K562 (cell line): ENCODE results near the gene TIAM1. TPM values are rescaled to one million over a fixed set of nuclear protein-coding genes. Genes with fewer than 3 reads are reported as not detected.

Source experiments
- ATAC-seq: fragments of 200-7000 bp; cut with Tn5 transposase; 3 replicates; pipeline ENCODE4 v1.9.1; 2020; ENCODE audit warnings: moderate library complexity
- BruUV-seq: library from RNA; stranded (reverse); fragments of 400-500 nt; replicated peaks from 2 replicates; lab custom pipeline; 2021; lab: Mats Ljungman, UMichigan
- CTCF ChIA-PET: fragments of 300-600 bp; formaldehyde crosslinking; extraction: SDS; loops from one replicate; lab custom pipeline; 2021; ENCODE audit warnings: low intra/inter-chr PET ratio; lab: Yijun Ruan, JAX
- POLR2A ChIA-PET: fragments of 300-600, 350-650 bp; sonication (Branson Sonifier 250); formaldehyde crosslinking; extraction: SDS; loops from one replicate; lab custom pipeline; 2021; ENCODE audit warnings: antibody characterized with exemption, inconsistent platforms; lab: Yijun Ruan, JAX
- DNase-seq, 4 experiments: peaks; one replicate each; pipeline versions ENCODE4 v3.0.0 to v3.0.0-alpha.2; 2011 to 2018; ENCODE audit warnings: low spot score in 3 of 4, mixed read lengths in 3 of 4; ENCODE audit errors: extremely low read depth in 1 of 4
- FAIRE-seq: peaks from 2 replicates; lab custom pipeline; 2011; peaks lifted over from hg19 to GRCh38; lab: Jason Lieb, UNC
- H2AFZ ChIP-seq: 2 replicates; pipeline ENCODE4 v1.6.0; 2011; ENCODE audit warnings: low read depth, low read length, control low read depth, inconsistent platforms
- H3K27ac ChIP-seq: fragments of 200-600 bp; 3 replicates; pipeline ENCODE4 v1.8.0; 2011; ENCODE audit warnings: low read depth, mild to moderate bottlenecking, control low read depth, inconsistent platforms, low read length, moderate library complexity, mixed read lengths; ENCODE audit errors: extremely low read depth
- H3K27me3 ChIP-seq, 2 experiments: fragments of 300-600 bp in 1 of 2; 2 replicates in 1 of 2; 3 replicates in 1 of 2; pipeline versions ENCODE4 v1.6.0 to v1.8.0; 2011; ENCODE audit warnings: inconsistent platforms in 2 of 2, low read length in 2 of 2, mild to moderate bottlenecking in 1 of 2, mixed read lengths in 1 of 2, moderate library complexity in 1 of 2; ENCODE audit not compliant: control insufficient read depth in 2 of 2, insufficient read depth in 2 of 2
- H3K36me3 ChIP-seq: fragments of 300-600 bp; 3 replicates; pipeline ENCODE4 v1.8.0; 2011; ENCODE audit warnings: mild to moderate bottlenecking, low read length, inconsistent platforms; ENCODE audit not compliant: control insufficient read depth, insufficient read depth
- H3K4me1 ChIP-seq, 2 experiments: fragments of 200-600 bp in 1 of 2; replicated peaks in 1 of 2; 2 replicates in 1 of 2; 3 replicates in 1 of 2; pipeline versions ENCODE4 v1.5.1 to v1.8.0; 2011; ENCODE audit warnings: inconsistent platforms in 2 of 2, low read length in 2 of 2, mild to moderate bottlenecking in 1 of 2, mixed read lengths in 1 of 2, moderate library complexity in 1 of 2; ENCODE audit not compliant: control insufficient read depth in 2 of 2, insufficient read depth in 2 of 2
- H3K4me2 ChIP-seq: 2 replicates; pipeline ENCODE4 v1.6.1; 2011; ENCODE audit warnings: low read length, control low read depth, inconsistent platforms, mixed read lengths; ENCODE audit not compliant: insufficient read depth
- H3K4me3 ChIP-seq: fragments of 200-600 bp; sonication (generic), shearing (Covaris generic); 2 replicates; pipeline ENCODE4 v1.5.1; 2016; ENCODE audit warnings: control low read depth, inconsistent platforms
- H3K79me2 ChIP-seq: fragments of 200-600 bp; 3 replicates; pipeline ENCODE4 v1.8.0; 2011; ENCODE audit warnings: low read length, inconsistent platforms; ENCODE audit not compliant: control insufficient read depth, insufficient read depth
- H3K9ac ChIP-seq, 2 experiments: 2 replicates each; pipeline versions ENCODE4 v1.6.0 to v1.6.1; 2011; ENCODE audit warnings: low read depth in 2 of 2, low read length in 2 of 2, control low read depth in 1 of 2, inconsistent platforms in 1 of 2, mild to moderate bottlenecking in 1 of 2, mixed read lengths in 1 of 2; ENCODE audit not compliant: insufficient read depth in 1 of 2
- H3K9me1 ChIP-seq: one replicate; pipeline ENCODE4 v1.6.0; 2011; ENCODE audit warnings: inconsistent platforms, mild to moderate bottlenecking, low read length, moderate library complexity; ENCODE audit not compliant: control insufficient read depth, insufficient read depth
- H3K9me3 ChIP-seq: replicated peaks from 2 replicates; pipeline ENCODE4 v1.5.1; 2011; ENCODE audit warnings: low read depth, low read length, inconsistent platforms; ENCODE audit not compliant: control insufficient read depth, insufficient read depth
- H4K20me1 ChIP-seq: replicated peaks from 2 replicates; pipeline ENCODE4 v1.6.1; 2011; ENCODE audit warnings: low read length, inconsistent platforms, mixed read lengths; ENCODE audit not compliant: control insufficient read depth, insufficient read depth
- BCLAF1 ChIP-seq, 2 experiments: fragments of 450-650 bp in 1 of 2; IDR thresholded peaks; 2 replicates each; pipeline ENCODE4 v1.6.1; 2011 to 2017; ENCODE audit warnings: low read depth in 2 of 2, antibody characterized with exemption in 1 of 2, borderline replicate concordance in 1 of 2, low read length in 1 of 2, mild to moderate bottlenecking in 1 of 2, mixed read lengths in 1 of 2; ENCODE audit not compliant: control insufficient read depth in 1 of 2
- DEAF1 ChIP-seq: fragments of 450-650 bp; formaldehyde crosslinking; IDR thresholded peaks from 2 replicates; pipeline ENCODE4 v1.4.0; 2020; ENCODE audit warnings: mild to moderate bottlenecking, moderate library complexity
- GATAD2A ChIP-seq: fragments of 450-650 bp; IDR thresholded peaks from 2 replicates; pipeline ENCODE4 v1.6.1; 2017
- SNRNP70 ChIP-seq: fragments of 200-400 bp; formaldehyde crosslinking; optimal IDR thresholded peaks from 2 replicates; pipeline ENCODE3; 2017; ENCODE audit warnings: low read depth, low read length
- STAG1 ChIP-seq: sonication (generic); formaldehyde crosslinking; IDR thresholded peaks from 2 replicates; pipeline ENCODE4 v1.5.0; 2020; ENCODE audit warnings: missing genetic modification reagents, borderline replicate concordance
- STAT5A ChIP-seq: IDR thresholded peaks from 2 replicates; pipeline ENCODE4 v1.6.1; 2012; ENCODE audit warnings: low read length, inconsistent platforms, borderline replicate concordance
- TCFL5 ChIP-seq: fragments of 250-450 bp; sonication (Bioruptor Pico); conservative IDR thresholded peaks from 2 replicates; pipeline ENCODE4 v1.6.1; 2021; ENCODE audit warnings: mild to moderate bottlenecking, moderate library complexity, matching md5 sums
- TFAP4 ChIP-seq: sonication (generic); formaldehyde crosslinking; IDR thresholded peaks from 2 replicates; pipeline ENCODE4 v1.8.0; 2022; ENCODE audit warnings: missing genetic modification reagents, mild to moderate bottlenecking, moderate library complexity, borderline replicate concordance
- YY1 ChIP-seq, 3 experiments: IDR thresholded peaks; 2 replicates each; pipeline ENCODE4 v1.6.1; 2011; ENCODE audit warnings: low read length in 2 of 3, mild to moderate bottlenecking in 2 of 3, moderate library complexity in 2 of 3, borderline replicate concordance in 1 of 3, control low read depth in 1 of 3, low read depth in 1 of 3; ENCODE audit not compliant: insufficient read depth in 3 of 3, insufficient replicate concordance in 2 of 3, control insufficient read depth in 1 of 3, insufficient read length in 1 of 3; ENCODE audit errors: extremely low read depth in 1 of 3
- WGBS: fragments of 100-300 bp; shearing (Covaris generic); methylation state at CpG from one replicate; pipeline ENCODE4 v1.1.6; 2016; ENCODE audit warnings: low coverage, mixed read lengths; ENCODE audit not compliant: insufficient coverage; ENCODE audit errors: missing lambda C conversion rate; 5-methylcytosine and 5-hydroxymethylcytosine counted together
- in situ Hi-C: fragments of 300-500 bp; cut with MboI; formaldehyde crosslinking; loops from 4 replicates; pipeline ENCODE4 v1.15.0; 2018; ENCODE audit warnings: inconsistent platforms, mixed read lengths
- intact Hi-C: fragments of 100-400 bp; cut with micrococcal nuclease; formaldehyde crosslinking; loops from 2 replicates; pipeline ENCODE4 v1.14.2; 2022
- polyA plus RNA-seq, 8 experiments: library from polyadenylated mRNA; depleted of rRNA in 4 of 8; stranded (reverse) in 5 of 8; unstranded in 3 of 8; fragments of >200 nt; fragmentation: Nextera tagmentation in 2 of 8; fragmentation: Illumina TruSeq in 1 of 8; extraction: Ambion mirVana in 2 of 8; extraction: Trizol in 1 of 8; gene quantifications; 2 replicates each; pipeline versions ENCODE4 v1.2.1 to v1.2.3, GENCODE V29; 2011 to 2014; ENCODE audit warnings: inconsistent platforms in 1 of 8, missing spikeins in 1 of 8
- total RNA-seq, 7 experiments: library from RNA; depleted of rRNA in 6 of 7; stranded (reverse); fragments of >200 nt in 6 of 7; fragmentation: Illumina TruSeq in 2 of 7; extraction: Trizol in 2 of 7; gene quantifications; 2 replicates each; pipeline versions ENCODE4 v1.2.1 to v1.2.3, GENCODE V29; 2011 to 2021; ENCODE audit warnings: low replicate concordance in 1 of 7

The TIAM1 gene
- total and polyA plus RNA-seq, 9 of the 15 experiments (the other 6 are each of a cell fraction or from before 2014, with no cell fraction given) = 0.11 TPM; not detected in 8

GRCh38 chr21:31253684-31254083 lies 90.4 kb downstream of the TIAM1 start:
- FAIRE-seq (no peak), ATAC-seq (no peak), DNase-seq (no peak)
- Histone ChIP-seq H3K4me3 (no peak overlapping the region), H3K4me2 (no peak overlapping the region), H3K36me3 (no peaks in the 10 kb centered on the region), H2AFZ (no peak overlapping the region), H3K9me3 (no peaks in the 10 kb centered on the region), H3K27ac (no peak overlapping the region), H3K79me2 (no peaks in the 10 kb centered on the region), H3K9me1 (no peaks in the 10 kb centered on the region), H3K9ac (no peak overlapping the region), H3K27me3 (peaks cover 4 to 9% of the 10 kb centered on the region in 2 experiments; a peak in 3 of 5 replicates), H4K20me1 (no peaks in the 10 kb centered on the region), H3K4me1 (peaks cover 0 to 5% of the 10 kb centered on the region in 2 experiments; a peak in 1 of 5 replicates)
- BruUV-seq = no TSS peak
- 2% methylated on average over 3 of the region's 3 CpGs for WGBS
- intact Hi-C loops = no loop called here
- ChIA-PET POLR2A (interaction anchor here (1.2 to 1.6 kb wide), 2 partner anchors 12 to 22 kb away, joined by 3 to 4 read pairs; no protein-coding TSS in a partner anchor), CTCF (no interaction called here)
- in situ Hi-C loops = no loop called here
- TF ChIP-seq YY1 (IDR thresholded peaks at IDR 0.05; ENCODE audit: borderline replicate concordance in 1 of 3, control insufficient read depth in 1 of 3, extremely low read depth in 1 of 3, insufficient read depth in 3 of 3, insufficient read length in 1 of 3, insufficient replicate concordance in 2 of 3, low read depth in 1 of 3, low read length in 2 of 3) (no peak), TFAP4 (CRISPR knock-in tag) (no peak), DEAF1 (no peak), BCLAF1 (IDR thresholded peaks at IDR 0.05; ENCODE audit: borderline replicate concordance in 1 of 2, control insufficient read depth in 1 of 2, low read depth in 2 of 2, low read length in 1 of 2) (no peak), STAT5A (no peak), SNRNP70 (no peak), GATAD2A (no peak), STAG1 (CRISPR knock-in tag) (no peak), TCFL5 (CRISPR knock-in tag) (no peak)
- TF ChIP-seq, all 486 proteins: peak for 0
